Anterior cingulate cortex (tissue), 58 donors: ENCODE data around the gene SYNE1.
A peak's percentile ranks its signal among the peaks of the same experiment; 100 is the strongest.
"Not testable (repeated sequence)": the region's sequence is repeated elsewhere in the genome, so short reads cannot be mapped to it uniquely, and the experiment has no call there.

Experiments
- DNase-seq, 58 donors: peaks; one replicate each; lab custom pipeline; 2025; lab: John Stamatoyannopoulos, UW

Gene SYNE1, protein sequence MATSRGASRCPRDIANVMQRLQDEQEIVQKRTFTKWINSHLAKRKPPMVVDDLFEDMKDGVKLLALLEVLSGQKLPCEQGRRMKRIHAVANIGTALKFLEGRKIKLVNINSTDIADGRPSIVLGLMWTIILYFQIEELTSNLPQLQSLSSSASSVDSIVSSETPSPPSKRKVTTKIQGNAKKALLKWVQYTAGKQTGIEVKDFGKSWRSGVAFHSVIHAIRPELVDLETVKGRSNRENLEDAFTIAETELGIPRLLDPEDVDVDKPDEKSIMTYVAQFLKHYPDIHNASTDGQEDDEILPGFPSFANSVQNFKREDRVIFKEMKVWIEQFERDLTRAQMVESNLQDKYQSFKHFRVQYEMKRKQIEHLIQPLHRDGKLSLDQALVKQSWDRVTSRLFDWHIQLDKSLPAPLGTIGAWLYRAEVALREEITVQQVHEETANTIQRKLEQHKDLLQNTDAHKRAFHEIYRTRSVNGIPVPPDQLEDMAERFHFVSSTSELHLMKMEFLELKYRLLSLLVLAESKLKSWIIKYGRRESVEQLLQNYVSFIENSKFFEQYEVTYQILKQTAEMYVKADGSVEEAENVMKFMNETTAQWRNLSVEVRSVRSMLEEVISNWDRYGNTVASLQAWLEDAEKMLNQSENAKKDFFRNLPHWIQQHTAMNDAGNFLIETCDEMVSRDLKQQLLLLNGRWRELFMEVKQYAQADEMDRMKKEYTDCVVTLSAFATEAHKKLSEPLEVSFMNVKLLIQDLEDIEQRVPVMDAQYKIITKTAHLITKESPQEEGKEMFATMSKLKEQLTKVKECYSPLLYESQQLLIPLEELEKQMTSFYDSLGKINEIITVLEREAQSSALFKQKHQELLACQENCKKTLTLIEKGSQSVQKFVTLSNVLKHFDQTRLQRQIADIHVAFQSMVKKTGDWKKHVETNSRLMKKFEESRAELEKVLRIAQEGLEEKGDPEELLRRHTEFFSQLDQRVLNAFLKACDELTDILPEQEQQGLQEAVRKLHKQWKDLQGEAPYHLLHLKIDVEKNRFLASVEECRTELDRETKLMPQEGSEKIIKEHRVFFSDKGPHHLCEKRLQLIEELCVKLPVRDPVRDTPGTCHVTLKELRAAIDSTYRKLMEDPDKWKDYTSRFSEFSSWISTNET (N-terminal part only)

DNA sequence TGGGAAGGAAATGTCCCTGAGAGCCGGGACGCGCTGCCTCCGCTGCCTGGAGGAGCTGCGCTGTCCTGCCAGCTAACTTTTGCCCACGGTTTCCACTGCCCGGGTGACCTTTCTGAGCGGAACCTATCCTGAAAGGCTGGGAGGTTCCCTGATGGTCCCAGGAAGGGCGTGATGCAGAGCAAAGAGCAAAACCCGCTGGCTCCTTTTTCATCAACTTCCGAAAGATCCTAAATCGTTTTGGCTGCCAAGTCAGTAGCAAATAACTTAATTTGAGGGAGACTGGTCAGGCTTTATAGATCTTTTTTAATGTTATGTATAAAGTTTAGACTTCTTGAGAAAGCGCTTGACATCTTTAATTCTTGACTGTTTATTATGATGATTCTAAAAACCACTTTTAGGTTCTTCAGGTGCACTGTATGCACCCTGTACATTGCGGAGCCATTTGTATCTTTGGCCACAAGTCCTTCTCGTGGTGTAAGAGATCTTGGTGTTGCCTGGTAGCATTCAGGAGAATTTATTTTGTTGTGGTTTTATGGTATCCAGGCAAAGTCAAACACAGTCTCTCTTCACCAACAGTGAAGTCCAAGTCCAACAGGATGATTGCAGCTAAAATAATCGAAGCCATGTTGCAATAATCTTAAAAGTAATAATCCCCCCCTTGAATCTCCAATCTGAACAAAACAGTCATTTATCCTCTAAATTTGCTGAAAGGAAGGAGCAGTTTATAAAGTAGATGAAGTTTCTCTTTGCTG, at the start of gene SYNE1:
SYNE1 (minus strand) TSS at position 67 of the 752 bp plus-strand sequence. CDS start 9,031 bp downstream, outside the sequence.
- DNase-seq: peak in 3 of 58 donors; percentile 2 to 42 (median 34)

DNA sequence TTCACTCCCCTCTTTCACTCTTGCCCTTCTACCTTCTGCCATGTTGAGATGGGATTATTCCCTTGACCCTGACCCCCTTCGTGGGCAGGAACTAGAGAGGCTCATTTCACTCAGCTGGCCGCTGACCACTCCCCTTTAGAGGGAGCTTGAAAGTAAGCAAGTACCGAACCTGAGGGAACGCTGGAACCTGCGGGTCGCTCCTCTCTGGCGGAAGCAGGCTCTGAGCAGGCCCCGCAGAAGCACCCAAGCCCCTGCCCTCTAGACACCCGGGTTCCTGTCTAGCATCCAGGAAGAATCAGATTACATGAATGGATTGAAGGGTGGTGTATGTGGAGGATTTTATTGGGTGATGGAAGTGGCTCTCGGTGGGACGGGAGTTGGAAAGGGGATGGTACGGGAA, 48.7 kb upstream of the SYNE1 start:
- no peak for DNase-seq

DNA sequence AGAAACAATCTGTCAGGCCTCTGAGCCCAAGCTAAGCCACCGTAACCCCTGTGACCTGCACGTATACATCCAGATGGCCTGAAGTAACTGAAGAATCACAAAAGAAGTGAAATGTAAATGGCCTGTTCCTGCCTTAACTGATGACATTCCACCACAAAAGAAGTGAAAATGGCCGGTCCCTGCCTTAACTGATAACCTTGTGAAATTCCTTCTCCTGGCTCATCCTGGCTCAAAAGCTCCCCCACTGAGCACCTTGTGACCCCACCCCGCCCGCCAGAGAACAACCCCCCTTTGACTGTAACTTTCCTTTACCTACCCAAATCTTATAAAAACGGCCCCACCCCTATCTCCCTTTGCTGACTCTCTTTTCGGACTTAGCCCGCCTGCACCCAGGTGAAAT, 45.8 kb upstream of the SYNE1 start:
- DNase-seq: not testable (repeated sequence)

DNA sequence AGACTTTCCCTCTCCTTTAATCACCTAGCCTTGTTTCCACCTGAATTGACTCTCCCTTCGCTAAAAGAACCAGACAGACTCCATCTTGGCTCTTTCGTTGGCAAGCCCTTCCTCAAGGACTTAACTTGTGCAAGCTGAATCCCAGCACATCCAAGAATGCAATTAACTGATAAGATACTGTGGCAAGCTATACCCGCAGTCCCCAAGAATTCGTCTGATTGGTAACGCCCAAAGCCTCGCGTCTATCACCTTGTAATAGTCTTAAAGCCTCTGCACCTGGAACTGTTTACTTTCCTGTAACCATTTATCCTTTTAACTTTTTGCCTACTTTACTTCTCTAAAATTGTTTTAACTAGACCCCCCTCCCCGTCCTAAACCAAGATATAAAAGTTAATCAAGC, 45.0 kb upstream of the SYNE1 start:
- no peak for DNase-seq

- no peak for DNase-seq
Observed at GRCh38 chr6:152680879-152681517, 43.8 kb upstream of the SYNE1 start.

DNA sequence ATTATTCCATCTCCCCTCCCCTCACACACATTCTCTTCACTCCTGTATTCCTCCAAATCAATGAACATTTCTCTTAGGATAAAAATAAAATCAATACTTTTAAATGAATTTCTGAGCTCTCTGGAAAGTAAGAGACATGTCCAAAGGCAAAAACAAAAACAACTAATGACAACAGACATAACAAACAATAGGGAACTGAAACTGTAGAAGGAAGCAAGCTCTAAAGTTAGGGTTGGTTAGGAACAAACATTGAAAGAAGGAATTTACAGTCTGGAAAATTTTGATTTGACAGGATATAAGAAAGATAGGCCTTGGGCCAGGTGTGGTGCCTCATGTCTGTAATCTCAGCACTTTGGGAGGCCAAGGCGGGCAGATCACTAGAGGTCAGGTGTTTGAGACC, 43.0 kb upstream of the SYNE1 start:
- no peak for DNase-seq

- no peak for DNase-seq
Observed at GRCh38 chr6:152673236-152673635, 36.1 kb upstream of the SYNE1 start.

DNA sequence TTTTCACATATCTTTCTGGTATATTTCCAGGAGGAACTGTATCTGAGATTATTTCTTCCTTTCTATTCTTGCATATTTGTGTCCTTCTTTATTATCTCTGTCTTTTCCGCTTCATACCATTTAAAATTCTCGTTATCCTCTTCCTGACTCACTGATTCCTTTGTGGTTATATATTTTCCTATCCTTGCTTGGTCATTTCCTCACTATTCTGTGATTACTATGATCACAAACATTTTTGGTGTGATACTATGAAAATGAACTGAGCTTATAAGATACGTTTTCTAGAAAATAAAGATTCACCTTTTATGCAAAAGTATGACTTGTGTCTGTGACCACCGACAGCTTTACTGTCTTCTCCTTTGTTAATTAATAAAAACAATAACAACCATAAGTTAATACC, 34.0 kb upstream of the SYNE1 start:
- DNase-seq: no peak

- no peak for DNase-seq
Observed at GRCh38 chr6:152669895-152670294, 32.7 kb upstream of the SYNE1 start.

DNA sequence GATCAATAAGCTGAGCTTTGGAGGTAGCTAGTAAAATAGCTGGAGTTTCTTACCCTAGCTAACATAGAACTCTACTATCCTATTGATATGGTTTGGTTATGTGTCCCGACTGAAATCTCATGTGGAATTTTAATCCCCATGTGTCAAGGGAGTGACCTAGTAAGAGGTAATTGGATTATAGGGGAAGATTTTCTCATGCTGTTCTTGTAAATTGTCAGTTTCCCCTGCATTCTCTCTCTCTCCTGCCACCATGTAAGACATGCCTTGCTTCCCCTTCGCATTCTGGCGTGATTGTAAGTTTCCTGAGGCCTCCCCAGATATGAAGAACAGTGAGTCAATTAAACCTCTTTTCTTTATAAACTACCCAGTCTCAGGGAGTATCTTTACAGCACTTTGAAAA, 24.6 kb upstream of the SYNE1 start:
- DNase-seq: no peak

DNA sequence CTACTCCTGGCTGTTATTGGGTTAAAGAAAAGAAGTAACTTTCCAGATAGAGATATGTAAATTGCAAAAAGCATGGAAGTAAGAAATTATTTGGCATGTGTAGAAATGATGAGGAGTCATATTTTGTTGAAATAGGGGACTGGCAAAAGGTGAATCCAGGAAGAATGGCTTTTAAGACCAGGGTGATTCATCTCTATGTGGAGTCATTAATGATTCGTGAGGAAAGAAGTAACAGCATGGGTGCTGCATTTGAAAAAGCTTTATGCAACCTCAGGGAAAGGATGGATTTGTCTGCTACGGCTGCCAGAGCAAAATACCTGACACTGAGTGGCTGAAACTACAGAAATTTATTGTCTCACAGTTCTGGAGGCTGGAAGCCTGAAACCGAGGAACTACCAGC, 14.8 kb upstream of the SYNE1 start:
- no peak for DNase-seq

DNA sequence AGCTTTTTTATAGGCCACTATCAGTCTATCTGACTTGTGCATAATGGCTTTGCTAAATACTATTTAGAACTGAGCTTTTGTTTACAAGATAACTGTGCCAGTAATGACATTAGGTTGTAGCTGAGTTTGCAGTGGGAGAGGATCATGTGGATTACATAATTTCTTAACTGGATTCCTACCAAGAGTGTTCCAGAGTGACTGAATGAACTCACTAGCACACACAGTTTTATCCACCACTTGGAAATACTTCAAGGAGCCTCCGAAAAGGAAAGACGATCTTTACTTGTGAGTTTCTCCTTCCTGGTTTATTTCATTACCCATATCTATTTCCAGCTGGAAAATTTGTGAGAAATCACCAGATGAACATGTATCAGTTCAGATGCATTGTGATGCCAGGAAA, 10.9 kb upstream of the SYNE1 start:
- DNase-seq: peak in 1 of 58 donors; percentile 8

GRCh38 chr6:152646732-152647131, 9.6 kb upstream of the SYNE1 start:
- DNase-seq: not testable (repeated sequence)

GRCh38 chr6:152642578-152643375, 5.6 kb upstream of the SYNE1 start:
- peak in 37 of 58 donors; percentile 1 to 81 (median 33) for DNase-seq

- peak in 40 of 58 donors; percentile 5 to 72 (median 34) for DNase-seq
Observed at GRCh38 chr6:152636609-152637295, 410 bp downstream of the SYNE1 start.

- peak in 54 of 58 donors; percentile 6 to 83 (median 46) for DNase-seq
Observed at GRCh38 chr6:152636021-152636608, 1.0 kb downstream of the SYNE1 start.

GRCh38 chr6:152634773-152635172, 2.4 kb downstream of the SYNE1 start:
- DNase-seq: peak in 3 of 58 donors; percentile 1 to 14 (median 11)
